Stimulated activated CD4-positive, alpha-beta T cell treated with anti-CD3 and anti-CD28 coated beads, Interleukin-15, amount 100 ng/mL, for 48 hours (primary cell): ENCODE data around the gene SKIL.

ENCODE experiments used
- DNase-seq, 2 donors: peaks; one replicate each; pipeline ENCODE4 v3.0.0-alpha.2; 2020; ENCODE audit warnings: low read depth in 2 of 2

SKIL gene

DNA sequence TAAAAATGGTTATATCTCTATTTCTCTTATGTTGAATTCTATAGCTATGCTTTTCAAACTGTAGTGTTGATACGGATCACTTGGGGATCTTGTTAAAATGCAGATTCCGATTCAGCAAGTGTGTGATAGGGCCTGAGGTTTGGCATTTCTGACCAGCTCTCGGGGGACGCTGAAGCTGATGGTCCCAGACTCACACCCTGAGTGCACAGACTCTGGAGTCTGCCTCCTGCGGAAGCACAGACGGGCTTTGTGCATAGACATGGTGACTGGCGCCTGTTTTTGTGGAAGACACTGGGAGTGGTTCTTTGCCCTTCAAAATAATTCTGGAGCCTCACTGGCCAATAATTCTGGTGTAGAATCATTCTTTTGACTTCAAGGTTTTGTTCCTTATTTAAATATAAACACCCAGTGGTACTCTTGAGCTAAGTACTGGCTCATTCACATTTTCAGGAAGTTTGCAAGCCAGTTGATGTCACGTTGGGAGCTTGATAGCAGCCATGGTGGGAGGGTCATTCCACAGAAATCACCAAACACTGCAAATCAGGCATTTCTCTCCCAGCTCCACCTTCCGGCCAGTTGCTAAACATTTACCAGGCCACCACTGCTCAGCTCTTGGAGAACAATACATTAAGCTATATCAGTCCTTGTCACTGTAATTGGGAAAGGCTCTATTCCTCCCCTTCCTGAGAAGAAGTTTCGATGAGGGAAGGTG, 80.3 kb downstream of the SKIL start:
- DNase-seq = no peak

DNA sequence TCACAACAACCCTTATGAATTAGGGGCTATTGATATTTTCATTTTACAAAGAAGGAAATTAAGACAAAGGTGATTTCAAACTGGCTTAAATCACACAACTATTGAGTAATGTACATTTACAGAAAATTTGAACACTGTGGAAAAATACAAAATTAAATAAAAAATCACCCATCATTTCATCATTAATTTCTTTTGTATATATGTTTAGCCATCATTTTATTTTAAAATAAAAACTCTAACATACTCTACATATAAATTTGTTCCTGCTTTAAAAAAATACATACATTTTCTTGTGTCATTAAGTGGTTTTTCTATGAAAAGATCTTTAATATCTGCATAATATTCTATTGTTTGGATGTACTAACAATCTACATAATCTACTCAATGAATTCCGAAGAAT, 81.3 kb downstream of the SKIL start:
- no peak for DNase-seq

GRCh38 chr3:170440344-170440743, 82.8 kb downstream of the SKIL start:
- DNase-seq = no peak

GRCh38 chr3:170441412-170441811, 83.9 kb downstream of the SKIL start:
- DNase-seq = no peak

- DNase-seq = no peak
Measured at GRCh38 chr3:170442947-170443346, 85.4 kb downstream of the SKIL start.

- no peak for DNase-seq
Measured at GRCh38 chr3:170443457-170443856, 85.9 kb downstream of the SKIL start.
